Ovary (tissue), 9 donors: ENCODE results near the gene CLIC4. TPM values are rescaled to one million over a fixed set of nuclear protein-coding genes. Genes with fewer than 3 reads are reported as not detected.
"Not testable (repeated sequence)": the region's sequence is repeated elsewhere in the genome, so short reads cannot be mapped to it uniquely, and the experiment has no call there.

Experiments
- DNase-seq, 5 donors: peaks; one replicate each; pipeline ENCODE4 v3.0.0-alpha.2; 2019 to 2020
- H3K27ac ChIP-seq, 2 donors: fragments of 200-600 bp; one replicate each; pipeline versions ENCODE4 v1.5.1 to v1.8.0; 2019 to 2022
- H3K27me3 ChIP-seq: fragments of 200-600 bp; one replicate; pipeline ENCODE4 v1.8.0; 2022
- H3K36me3 ChIP-seq: fragments of 200-600 bp; sonication (generic); one replicate; pipeline ENCODE4 v1.5.1; 2019
- H3K4me1 ChIP-seq: one replicate; pipeline ENCODE4 v1.8.1; 2013; ENCODE audit warnings: mild to moderate bottlenecking, moderate library complexity; ENCODE audit not compliant: insufficient read depth
- H3K4me3 ChIP-seq: fragments of 200-600 bp; sonication (generic); one replicate; pipeline ENCODE4 v1.5.1; 2017
- H3K9me3 ChIP-seq, 2 donors: fragments of 200-600 bp in 1 of 2; sonication (generic) in 1 of 2; one replicate each; pipeline versions ENCODE4 v1.5.1 to v1.8.1; 2013 to 2019; ENCODE audit warnings: mild to moderate bottlenecking in 1 of 2, moderate library complexity in 1 of 2
- CTCF ChIP-seq, 3 donors: fragments of 450-650 bp in 2 of 3; fragments of 200-600 bp in 1 of 3; IDR thresholded peaks; one replicate each; pipeline versions ENCODE4 v1.5.1 to v1.8.0; 2016 to 2022; ENCODE audit warnings: antibody characterized with exemption in 3 of 3, mild to moderate bottlenecking in 1 of 3
- EP300 ChIP-seq: sonication (generic); formaldehyde crosslinking; IDR thresholded peaks from one replicate; pipeline ENCODE4 v1.6.1; 2017; ENCODE audit warnings: antibody characterized with exemption
- POLR2A ChIP-seq: fragments of 450-650 bp; IDR thresholded peaks from one replicate; pipeline ENCODE4 v1.6.1; 2017; ENCODE audit warnings: antibody characterized with exemption, mild to moderate bottlenecking, moderate library complexity
- WGBS, 3 donors: extraction: QIAGEN DNeasy Blood & Tissue Kit in 1 of 3; methylation state at CpG; one replicate each; pipeline versions ENCODE4 v1.1.5 to v1.1.7; 2013 to 2017; 5-methylcytosine and 5-hydroxymethylcytosine counted together
- intact Hi-C, 4 donors: fragments of 100-400 bp; cut with DNase I; formaldehyde crosslinking; loops; one replicate each; pipeline versions ENCODE4 v1.11.0 to v1.15.1; 2022 to 2023
- polyA plus RNA-seq, 2 donors: library from polyadenylated mRNA; stranded (reverse); fragments of 200-250 nt in 1 of 2; fragments of 350-450 nt in 1 of 2; fragmentation: Illumina TruSeq in 1 of 2; extraction: RNeasy Lipid Tissue Mini Kit (QIAGEN cat#74804) in 1 of 2; gene quantifications; one replicate each; pipeline ENCODE4 v1.2.3, GENCODE V29; 2013 to 2014
- total RNA-seq, 7 donors: library from RNA; depleted of rRNA in 2 of 7; stranded (reverse); fragments of >200 nt in 2 of 7; fragmentation: NEBNext Ultra II Directional in 3 of 7; extraction: Animal tissue kit (Norgen Biotek cat#: 25700) in 3 of 7; gene quantifications; one replicate each; pipeline versions ENCODE4 v1.1.0 to v1.2.4, GENCODE V29; 2016 to 2023
- donor health status: DM: no; HTN: no; CAD: no; lungs with moderate emphysema.
- donor health status: DM: no; HTN: no; CAD: no.
- donor health status: Bipolar disorder and iron deficiency.
- donor health status: DM: yes; HTN: yes; CAD: no.
- donor health status: DM: no; HTN: no; CAD: no.
- donor health status: DM: yes; HTN: yes; CAD: no.

CLIC4 gene
- total and polyA plus RNA-seq, 9 donors: 53.6 to 209 (median 125) TPM

- TF ChIP-seq POLR2A (no peak), CTCF (IDR thresholded peaks at IDR 0.05) (no peak), EP300 (no peak)
- Histone ChIP-seq H3K36me3 (no peaks in the 10 kb centered on the region), H3K27ac (no peak overlapping the region), H3K9me3 (no peaks in the 10 kb centered on the region), H3K4me1 (peaks cover 2% of the 10 kb centered on the region), H3K27me3 (no peaks in the 10 kb centered on the region), H3K4me3 (no peak overlapping the region)
- intact Hi-C loops: no loop called here
- no peak for DNase-seq
- 82 to 88% (median 87%) methylated on average over 2 of the region's 2 CpGs for WGBS, 3 donors
These were observed 61.3 kb downstream of the CLIC4 start for GRCh38 chr1:24806588-24806987.

- intact Hi-C loops: loop anchor here in 1 of 4 donors (10.0 kb wide), 1 partner anchor 47 kb away; no protein-coding TSS in a partner anchor
- not testable (repeated sequence) for H3K4me3 ChIP-seq, H3K36me3 ChIP-seq, H3K9me3 ChIP-seq, H3K4me1 ChIP-seq, H3K27me3 ChIP-seq, DNase-seq, H3K27ac ChIP-seq
- WGBS, 3 donors: 98 to 99% (median 98%) methylated on average over 3 of the region's 3 CpGs
These were observed 66.2 kb downstream of the CLIC4 start for GRCh38 chr1:24811494-24811893.

GRCh38 chr1:24820221-24820620 is 75.0 kb downstream of the CLIC4 start:
- H3K27ac ChIP-seq: not testable (repeated sequence)

GRCh38 chr1:24822887-24823286 is 77.6 kb downstream of the CLIC4 start:
- intact Hi-C loops: loop anchor here in 1 of 4 donors (1.0 kb wide), 1 partner anchor 77 kb away; no protein-coding TSS in a partner anchor
- H3K27ac ChIP-seq: no peak overlapping the region
- H3K36me3 ChIP-seq: no peaks in the 10 kb centered on the region
- DNase-seq: no peak
- no peaks in the 10 kb centered on the region for H3K27me3 ChIP-seq
- H3K9me3 ChIP-seq: no peaks in the 10 kb centered on the region
- TF ChIP-seq CTCF (IDR thresholded peaks at IDR 0.05) (no peak), POLR2A (no peak), EP300 (no peak)
- no peak overlapping the region for H3K4me3 ChIP-seq
- H3K4me1 ChIP-seq: peaks cover 1% of the 10 kb centered on the region

More at GRCh38 chr1:24820221-24820620, 75.0 kb downstream of the CLIC4 start:
- H3K27me3 ChIP-seq, H3K4me1 ChIP-seq, intact Hi-C loops, H3K4me3 ChIP-seq, H3K36me3 ChIP-seq, H3K9me3 ChIP-seq, DNase-seq: not testable (repeated sequence)
- 88 to 98% (median 93%) methylated on average over 1 of the region's 1 CpG for WGBS, 3 donors

- H3K9me3 ChIP-seq, H3K36me3 ChIP-seq, H3K4me1 ChIP-seq, DNase-seq, H3K27ac ChIP-seq, H3K27me3 ChIP-seq, H3K4me3 ChIP-seq: not testable (repeated sequence)
- WGBS, 3 donors: 96 to 97% (median 97%) methylated on average over 12 of the region's 12 CpGs
- intact Hi-C loops: loop anchor here in 1 of 4 donors (1.0 kb wide), 1 partner anchor 77 kb away; no protein-coding TSS in a partner anchor
These were observed 78.2 kb downstream of the CLIC4 start for GRCh38 chr1:24823486-24823885.

- H3K27me3 ChIP-seq: no peaks in the 10 kb centered on the region
- no peak overlapping the region for H3K27ac ChIP-seq
- intact Hi-C loops: loop anchor here in 3 of 4 donors (5.0 kb wide), 3 partner anchors 78 to 138 kb away; partner anchors contain the start of gene CLIC4 (in 1 of the 3)
- no peaks in the 10 kb centered on the region for H3K9me3 ChIP-seq
- TF ChIP-seq POLR2A (no peak), EP300 (no peak), CTCF (IDR thresholded peaks at IDR 0.05) (no peak)
- no peak overlapping the region for H3K4me3 ChIP-seq
- WGBS, 3 donors: 93 to 97% (median 97%) methylated on average over 3 of the region's 3 CpGs
- no peak for DNase-seq
- no peaks in the 10 kb centered on the region for H3K36me3 ChIP-seq
- peaks cover 3% of the 10 kb centered on the region for H3K4me1 ChIP-seq
These were observed 79.9 kb downstream of the CLIC4 start for GRCh38 chr1:24825174-24825573.
